ENCODE data around the gene ECD.

The ECD gene

DNA sequence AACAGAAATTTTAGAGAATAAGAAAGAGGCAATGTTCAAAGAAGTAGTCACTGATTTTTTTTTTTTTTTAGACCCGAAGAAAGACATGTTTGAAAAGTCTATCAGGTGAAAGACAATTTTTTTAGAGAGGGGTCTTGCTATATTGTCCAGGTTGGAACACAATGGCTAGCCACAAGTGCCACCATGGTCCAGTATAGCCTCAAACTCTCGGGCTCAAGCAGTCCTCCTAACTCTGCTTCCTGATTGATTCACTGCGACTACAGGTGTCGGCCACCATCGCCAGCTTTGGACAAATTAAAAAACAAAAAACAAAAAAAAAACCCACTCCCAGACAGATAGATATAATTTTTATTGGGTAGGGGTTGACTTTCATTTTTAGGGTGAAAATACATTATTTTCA is 22.4 kb upstream of the ECD start:
- Histone ChIP-seq H3K4me1 (ENCODE audit: low read length) (no peaks in the 10 kb centered on the region), H3K9me2 (replicated peaks; ENCODE audit: insufficient read depth, low read length) (no peaks in the 10 kb centered on the region), H3K27me3 (replicated peaks; ENCODE audit: insufficient read depth, low read length) (no peaks in the 10 kb centered on the region), H3K36me3 (replicated peaks; ENCODE audit: insufficient read depth, low read length) (no peaks in the 10 kb centered on the region), H4K20me1 (ENCODE audit: insufficient read depth, low read length) (no peaks in the 10 kb centered on the region), H2AFZ (ENCODE audit: low read length) (no peak overlapping the region), H3K79me2 (ENCODE audit: low read length) (no peaks in the 10 kb centered on the region), H3K4me2 (ENCODE audit: low read depth, low read length) (no peak overlapping the region), H3K9ac (ENCODE audit: low read length) (no peak overlapping the region), H3K9me3 (replicated peaks; ENCODE audit: insufficient read depth, low read length) (no peaks in the 10 kb centered on the region), H3K27ac (ENCODE audit: low read length) (no peak overlapping the region), H3K4me3 (ENCODE audit: low read length) (no peak overlapping the region), H3F3A (ENCODE audit: insufficient read depth, low read length) (no peaks in the 10 kb centered on the region)
- TF ChIP-seq EZH2 (optimal IDR thresholded peaks at IDR 0.05; ENCODE audit: low read depth, low read length) (no peak), EZH2phosphoT487 (IDR thresholded peaks at IDR 0.05; ENCODE audit: low read length) (no peak)
- TF ChIP-seq, protein P1, sequence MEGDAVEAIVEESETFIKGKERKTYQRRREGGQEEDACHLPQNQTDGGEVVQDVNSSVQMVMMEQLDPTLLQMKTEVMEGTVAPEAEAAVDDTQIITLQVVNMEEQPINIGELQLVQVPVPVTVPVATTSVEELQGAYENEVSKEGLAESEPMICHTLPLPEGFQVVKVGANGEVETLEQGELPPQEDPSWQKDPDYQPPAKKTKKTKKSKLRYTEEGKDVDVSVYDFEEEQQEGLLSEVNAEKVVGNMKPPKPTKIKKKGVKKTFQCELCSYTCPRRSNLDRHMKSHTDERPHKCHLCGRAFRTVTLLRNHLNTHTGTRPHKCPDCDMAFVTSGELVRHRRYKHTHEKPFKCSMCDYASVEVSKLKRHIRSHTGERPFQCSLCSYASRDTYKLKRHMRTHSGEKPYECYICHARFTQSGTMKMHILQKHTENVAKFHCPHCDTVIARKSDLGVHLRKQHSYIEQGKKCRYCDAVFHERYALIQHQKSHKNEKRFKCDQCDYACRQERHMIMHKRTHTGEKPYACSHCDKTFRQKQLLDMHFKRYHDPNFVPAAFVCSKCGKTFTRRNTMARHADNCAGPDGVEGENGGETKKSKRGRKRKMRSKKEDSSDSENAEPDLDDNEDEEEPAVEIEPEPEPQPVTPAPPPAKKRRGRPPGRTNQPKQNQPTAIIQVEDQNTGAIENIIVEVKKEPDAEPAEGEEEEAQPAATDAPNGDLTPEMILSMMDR (IDR thresholded peaks at IDR 0.05; ENCODE audit: low read length), result no peak
- DNase-seq, result no peak

DNA sequence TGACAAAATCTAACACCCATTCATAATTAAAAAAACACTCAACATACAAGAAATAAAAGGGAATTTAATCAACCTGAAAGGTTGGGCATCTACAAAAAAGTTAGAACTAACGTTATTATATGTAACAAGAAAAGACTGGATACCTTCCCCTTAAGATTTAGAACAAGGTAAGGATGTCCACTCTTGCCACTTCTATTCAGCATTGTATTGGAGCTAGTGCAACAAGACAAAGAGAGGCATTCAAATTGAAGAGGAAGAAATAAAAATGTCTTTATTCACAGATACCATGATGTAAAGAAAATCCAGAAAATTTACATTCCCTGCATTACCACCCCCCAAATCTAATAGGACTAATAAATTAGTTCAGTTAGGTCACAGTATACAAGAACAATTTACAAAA is 18.5 kb upstream of the ECD start:
- no peak overlapping the region for H3K27ac ChIP-seq (ENCODE audit: low read length)
- TF ChIP-seq EZH2phosphoT487 (IDR thresholded peaks at IDR 0.05; ENCODE audit: low read length) (no peak), EZH2 (optimal IDR thresholded peaks at IDR 0.05; ENCODE audit: low read depth, low read length) (no peak)
- TF ChIP-seq, protein P1 (IDR thresholded peaks at IDR 0.05; ENCODE audit: low read length), result no peak

DNA sequence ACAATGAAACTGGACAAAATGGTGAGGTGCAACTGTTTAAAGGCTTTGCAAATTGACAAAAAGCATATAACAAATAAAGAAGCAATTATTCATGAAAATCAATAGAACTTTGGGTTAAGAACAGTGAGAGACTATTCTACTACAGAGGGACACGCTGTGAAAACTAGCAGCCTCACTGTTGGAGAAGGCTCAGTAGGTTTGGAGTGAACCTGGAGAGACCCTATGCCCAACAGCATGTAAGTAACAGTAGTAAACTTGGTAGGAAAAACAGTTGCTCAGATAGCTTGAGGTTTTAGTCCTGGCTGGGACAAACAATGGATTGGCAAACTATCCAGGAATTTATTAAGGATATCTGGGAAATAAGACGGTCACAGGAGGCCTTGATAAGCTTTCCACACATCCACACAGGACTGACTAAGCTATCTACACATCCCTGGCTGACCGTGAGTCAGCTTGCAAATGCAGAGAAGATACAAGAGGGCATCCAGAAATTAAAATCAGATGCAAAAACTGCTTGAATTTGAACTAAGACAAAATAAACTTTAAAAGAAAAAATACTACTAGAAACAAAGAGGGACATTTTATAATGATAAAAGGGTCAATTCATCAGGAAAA is 16.0 kb upstream of the ECD start:
- no peak for DNase-seq
- Histone ChIP-seq H3K79me2 (ENCODE audit: low read length) (no peaks in the 10 kb centered on the region), H4K20me1 (ENCODE audit: insufficient read depth, low read length) (no peaks in the 10 kb centered on the region), H3K36me3 (replicated peaks; ENCODE audit: insufficient read depth, low read length) (no peaks in the 10 kb centered on the region), H3F3A (ENCODE audit: insufficient read depth, low read length) (no peaks in the 10 kb centered on the region), H3K4me1 (ENCODE audit: low read length) (no peaks in the 10 kb centered on the region), H3K4me3 (ENCODE audit: low read length) (no peak overlapping the region), H3K27me3 (replicated peaks; ENCODE audit: insufficient read depth, low read length) (no peaks in the 10 kb centered on the region), H3K27ac (ENCODE audit: low read length) (no peak overlapping the region), H3K9ac (ENCODE audit: low read length) (no peak overlapping the region), H3K9me2 (replicated peaks; ENCODE audit: insufficient read depth, low read length) (no peaks in the 10 kb centered on the region), H2AFZ (ENCODE audit: low read length) (no peak overlapping the region), H3K9me3 (replicated peaks; ENCODE audit: insufficient read depth, low read length) (no peaks in the 10 kb centered on the region), H3K4me2 (ENCODE audit: low read depth, low read length) (no peak overlapping the region)
- TF ChIP-seq, protein P1 (IDR thresholded peaks at IDR 0.05; ENCODE audit: low read length), result no peak
- no peak for TF ChIP-seq EZH2 (optimal IDR thresholded peaks at IDR 0.05; ENCODE audit: low read depth, low read length)
- TF ChIP-seq EZH2phosphoT487 (IDR thresholded peaks at IDR 0.05; ENCODE audit: low read length), result no peak

More for the DNA sequence above, 18.5 kb upstream of the ECD start:
- Histone ChIP-seq H4K20me1 (ENCODE audit: insufficient read depth, low read length) (no peaks in the 10 kb centered on the region), H3K9me2 (replicated peaks; ENCODE audit: insufficient read depth, low read length) (no peaks in the 10 kb centered on the region), H3F3A (ENCODE audit: insufficient read depth, low read length) (no peaks in the 10 kb centered on the region), H2AFZ (ENCODE audit: low read length) (no peak overlapping the region), H3K9ac (ENCODE audit: low read length) (no peak overlapping the region), H3K36me3 (replicated peaks; ENCODE audit: insufficient read depth, low read length) (no peaks in the 10 kb centered on the region), H3K4me2 (ENCODE audit: low read depth, low read length) (no peak overlapping the region), H3K27me3 (replicated peaks; ENCODE audit: insufficient read depth, low read length) (no peaks in the 10 kb centered on the region), H3K9me3 (replicated peaks; ENCODE audit: insufficient read depth, low read length) (no peaks in the 10 kb centered on the region), H3K4me3 (ENCODE audit: low read length) (no peak overlapping the region), H3K79me2 (ENCODE audit: low read length) (no peaks in the 10 kb centered on the region), H3K4me1 (ENCODE audit: low read length) (no peaks in the 10 kb centered on the region)
- DNase-seq, result no peak

All from MM.1S (cell line).